Stimulated activated CD8-positive, alpha-beta memory T cell treated with anti-CD3 and anti-CD28 coated beads, Interleukin-4, amount 100 ng/mL, for 1 hour (primary cell): Measurements from ENCODE around the gene MPIG6B.

ENCODE experiments used
- DNase-seq, 2 donors: peaks; one replicate each; pipeline ENCODE4 v3.0.0-alpha.2; 2020; ENCODE audit warnings: low read depth in 2 of 2, low spot score in 1 of 2

MPIG6B gene

DNA sequence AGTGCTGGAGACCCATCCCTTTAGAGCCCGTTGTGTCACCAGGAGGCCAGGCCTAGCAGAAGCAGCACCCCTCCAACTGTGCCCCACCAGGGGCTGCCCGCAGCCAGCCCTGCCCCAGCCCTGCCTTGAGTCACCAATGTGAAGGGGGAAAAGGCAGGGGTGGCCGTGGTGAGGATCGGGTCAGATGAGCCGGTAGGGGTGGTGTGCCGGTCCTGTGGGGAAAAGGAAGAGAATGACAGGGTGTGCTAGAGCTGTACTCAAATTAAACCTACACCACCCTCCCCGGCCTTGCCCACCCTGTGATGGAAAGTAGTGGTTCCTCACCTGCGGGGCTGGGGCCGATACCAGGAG is 42.4 kb downstream of the MPIG6B start:
- no peak for DNase-seq

DNA sequence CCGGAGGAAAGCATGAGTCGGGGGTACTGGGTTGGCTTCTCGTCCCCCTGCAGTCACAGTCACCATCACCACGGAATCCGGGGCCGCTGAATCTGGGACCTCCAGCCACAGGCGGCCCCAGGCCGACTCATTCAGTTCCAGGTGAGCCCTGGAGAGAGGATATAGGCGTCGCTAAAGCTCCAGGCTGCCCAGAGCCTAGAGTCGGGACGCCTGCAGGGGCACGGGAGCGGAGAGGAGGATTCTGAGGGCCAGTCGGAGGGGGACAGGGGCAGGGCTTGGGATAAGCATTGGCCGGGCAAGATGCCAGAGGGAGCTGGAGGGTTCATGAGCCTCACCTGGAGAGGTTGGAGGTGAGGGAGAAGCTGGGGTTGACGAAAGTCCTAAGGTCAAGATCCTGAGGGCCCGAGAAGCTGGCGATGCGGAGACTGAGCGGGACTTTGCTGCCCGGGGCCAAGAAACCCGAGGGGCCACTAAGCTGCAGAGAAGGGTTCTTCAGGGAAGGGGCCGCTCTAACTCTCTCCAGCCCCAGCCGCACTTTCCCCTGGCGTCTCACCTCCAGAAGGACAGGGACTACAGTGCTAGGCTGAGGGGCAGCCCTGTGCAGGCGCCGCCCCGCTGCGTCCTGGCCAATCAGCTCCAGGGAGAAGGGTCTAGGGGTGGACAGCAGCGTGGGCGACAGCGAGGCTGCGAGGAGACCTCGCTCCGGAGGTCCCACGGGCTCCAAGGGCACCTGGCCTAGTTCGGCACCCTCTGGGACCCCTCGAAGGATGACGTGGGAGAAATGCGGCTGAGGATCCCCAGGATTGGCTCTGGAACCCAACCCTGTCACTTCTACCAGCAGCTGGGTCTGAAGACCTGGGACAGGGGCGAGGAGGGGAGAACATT is 43.0 kb downstream of the MPIG6B start:
- DNase-seq, result no peak

DNA sequence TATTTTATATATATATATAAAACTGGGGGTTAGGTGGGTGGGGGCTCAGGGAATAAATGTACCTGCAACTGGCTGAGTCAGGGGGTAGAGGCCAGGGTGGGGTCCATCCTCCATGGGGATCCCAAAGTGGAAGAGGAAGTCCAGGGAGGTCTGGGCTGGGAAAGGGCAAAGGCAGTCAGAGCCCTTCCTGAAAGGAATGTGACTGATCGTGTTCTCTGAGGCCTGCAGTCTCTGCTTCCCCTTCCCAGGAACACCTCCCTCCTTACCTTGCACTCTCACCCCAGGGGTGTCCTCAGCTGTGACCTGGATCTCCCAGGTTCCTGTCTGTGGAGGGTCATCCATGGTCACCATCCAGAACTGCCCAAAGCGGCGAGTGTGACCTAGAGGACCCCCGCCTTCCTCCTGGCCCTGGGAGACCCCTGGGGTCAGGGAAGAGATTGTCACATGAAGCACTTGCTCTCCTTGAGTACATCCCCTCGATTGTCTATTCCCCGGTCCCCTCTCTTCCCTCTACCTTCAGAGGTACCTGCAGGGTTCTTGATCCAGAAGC is 44.0 kb downstream of the MPIG6B start:
- DNase-seq, result no peak

DNA sequence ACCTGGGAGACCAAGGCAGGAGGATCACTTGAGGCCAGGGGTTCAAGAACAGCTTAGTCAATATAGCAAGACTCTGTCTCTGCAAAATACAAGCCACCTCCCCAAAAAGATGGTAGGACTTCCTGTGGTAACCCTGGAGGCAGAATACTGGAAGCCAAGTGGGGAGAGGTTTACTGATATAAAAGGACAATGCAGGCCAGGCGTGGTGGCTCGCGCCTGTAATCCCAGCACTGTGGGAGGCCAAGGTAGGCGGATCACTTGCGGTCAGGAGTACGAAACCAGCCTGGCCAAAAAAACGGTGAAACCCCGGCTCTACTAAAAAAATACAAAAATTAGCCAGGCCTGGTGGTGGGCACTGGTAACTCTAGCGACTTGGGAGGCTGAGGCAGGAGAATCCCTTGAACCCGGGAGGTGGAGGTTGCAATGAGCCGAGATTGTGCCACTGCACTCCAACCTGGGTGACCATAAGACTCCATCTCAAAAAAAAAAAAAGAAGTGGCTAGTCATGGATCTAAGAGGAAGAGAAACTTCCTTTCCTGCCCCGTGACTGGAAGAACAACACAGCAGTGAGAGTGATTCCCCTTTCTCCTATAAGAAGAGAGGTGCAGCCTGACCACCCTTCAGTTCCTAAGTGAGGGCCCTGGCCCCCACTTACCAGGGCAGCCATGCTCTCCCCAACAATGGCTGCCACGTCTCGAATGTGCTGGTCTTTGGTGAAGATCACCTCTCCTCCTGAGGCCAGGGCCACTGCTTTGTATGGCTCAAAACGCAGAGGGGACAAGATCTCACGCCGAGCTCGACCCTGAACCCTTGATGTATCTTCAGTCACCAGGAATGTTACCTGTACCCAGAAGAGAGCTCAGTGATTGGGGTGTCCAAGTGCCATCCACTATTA is 45.4 kb downstream of the MPIG6B start:
- no peak for DNase-seq

DNA sequence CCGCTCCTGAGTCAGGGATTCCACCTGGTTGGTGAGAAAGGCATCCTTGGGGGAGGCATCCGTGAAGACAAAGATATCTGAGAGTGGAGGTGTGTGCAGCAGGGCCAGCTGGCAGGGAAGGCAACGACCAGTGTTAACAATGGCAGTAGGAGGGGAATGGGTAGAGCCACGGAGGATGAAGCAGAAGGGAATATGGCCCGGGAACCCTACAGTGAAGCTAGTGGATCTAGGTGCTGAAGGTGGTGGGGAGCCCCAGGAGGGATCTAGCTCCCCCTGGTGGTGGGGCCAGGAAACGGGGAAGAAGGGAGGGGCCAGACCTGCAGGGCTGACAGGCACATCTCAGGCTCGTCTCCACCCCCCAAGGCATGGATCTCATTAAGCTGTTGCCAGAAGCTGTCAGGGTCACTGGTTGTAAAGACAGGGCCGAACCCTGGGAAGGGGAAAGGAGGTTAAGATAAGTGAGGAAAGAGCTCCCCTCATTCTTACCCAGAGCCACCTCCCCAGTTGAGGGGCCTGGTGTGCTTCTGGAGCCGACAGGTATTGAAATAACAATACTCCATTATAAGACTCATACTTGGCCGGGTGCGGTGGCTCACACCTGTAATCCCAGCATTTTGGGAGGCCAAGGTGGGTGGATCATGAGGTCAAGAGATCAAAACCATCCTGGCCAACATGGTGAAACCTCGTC is 46.7 kb downstream of the MPIG6B start:
- peak; percentile 57 to 67 for DNase-seq

DNA sequence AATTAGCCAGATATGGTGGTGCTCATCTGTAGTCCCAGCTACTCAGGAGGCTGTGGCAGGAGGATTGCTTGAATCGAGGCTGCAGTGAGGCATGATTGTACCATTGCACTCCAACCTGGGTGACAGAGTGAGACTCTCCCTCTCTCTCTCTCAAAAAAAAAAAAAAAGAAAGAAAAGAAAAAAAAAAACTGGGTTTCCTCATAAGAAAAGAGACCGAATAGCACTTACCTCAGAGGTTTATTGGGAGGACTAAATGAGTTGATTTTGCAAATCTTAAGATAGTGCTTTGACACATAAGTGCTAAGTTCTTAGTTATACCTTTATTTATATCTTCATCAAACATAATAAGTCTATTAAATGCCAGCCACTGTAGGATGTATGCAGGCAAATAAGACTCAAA is 47.7 kb downstream of the MPIG6B start:
- no peak for DNase-seq

DNA sequence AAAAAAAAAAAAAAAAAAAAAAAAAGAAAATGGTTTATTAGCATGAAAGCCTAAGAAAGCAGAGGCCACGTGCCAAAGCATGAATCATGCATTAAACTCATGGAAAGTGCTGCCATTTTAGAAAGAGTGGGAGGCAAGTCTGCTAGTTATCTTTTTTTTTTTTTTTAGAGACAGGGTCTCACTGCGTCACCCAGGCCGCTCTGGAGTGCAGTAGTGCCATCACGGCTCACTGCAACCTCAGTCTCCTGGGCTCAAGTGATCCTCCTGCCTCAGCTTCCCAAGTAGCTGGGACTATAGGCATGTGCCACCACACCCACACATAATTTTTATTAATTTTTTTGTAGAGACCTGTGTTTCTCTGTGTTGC is 48.8 kb downstream of the MPIG6B start:
- no peak for DNase-seq

DNA sequence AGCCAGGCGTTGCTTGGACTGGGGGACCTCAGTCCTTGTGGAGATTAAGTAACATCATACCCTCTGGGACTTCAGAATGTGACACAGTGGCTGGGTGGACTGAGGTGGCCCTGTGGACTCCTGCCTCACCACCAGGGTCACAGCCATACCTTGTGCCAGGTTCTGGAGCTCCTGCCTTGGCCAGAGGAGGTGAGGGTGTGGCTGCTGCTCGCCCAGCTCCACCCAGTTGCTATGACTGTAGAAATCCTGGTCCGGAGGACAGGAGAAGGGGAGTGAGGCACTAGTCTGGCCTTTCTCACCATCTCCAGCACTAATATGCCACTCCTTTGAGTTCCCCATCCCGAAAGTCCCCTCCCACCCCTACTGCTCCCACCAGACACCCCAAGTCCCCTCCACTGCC is 52.0 kb downstream of the MPIG6B start:
- no peak for DNase-seq

DNA sequence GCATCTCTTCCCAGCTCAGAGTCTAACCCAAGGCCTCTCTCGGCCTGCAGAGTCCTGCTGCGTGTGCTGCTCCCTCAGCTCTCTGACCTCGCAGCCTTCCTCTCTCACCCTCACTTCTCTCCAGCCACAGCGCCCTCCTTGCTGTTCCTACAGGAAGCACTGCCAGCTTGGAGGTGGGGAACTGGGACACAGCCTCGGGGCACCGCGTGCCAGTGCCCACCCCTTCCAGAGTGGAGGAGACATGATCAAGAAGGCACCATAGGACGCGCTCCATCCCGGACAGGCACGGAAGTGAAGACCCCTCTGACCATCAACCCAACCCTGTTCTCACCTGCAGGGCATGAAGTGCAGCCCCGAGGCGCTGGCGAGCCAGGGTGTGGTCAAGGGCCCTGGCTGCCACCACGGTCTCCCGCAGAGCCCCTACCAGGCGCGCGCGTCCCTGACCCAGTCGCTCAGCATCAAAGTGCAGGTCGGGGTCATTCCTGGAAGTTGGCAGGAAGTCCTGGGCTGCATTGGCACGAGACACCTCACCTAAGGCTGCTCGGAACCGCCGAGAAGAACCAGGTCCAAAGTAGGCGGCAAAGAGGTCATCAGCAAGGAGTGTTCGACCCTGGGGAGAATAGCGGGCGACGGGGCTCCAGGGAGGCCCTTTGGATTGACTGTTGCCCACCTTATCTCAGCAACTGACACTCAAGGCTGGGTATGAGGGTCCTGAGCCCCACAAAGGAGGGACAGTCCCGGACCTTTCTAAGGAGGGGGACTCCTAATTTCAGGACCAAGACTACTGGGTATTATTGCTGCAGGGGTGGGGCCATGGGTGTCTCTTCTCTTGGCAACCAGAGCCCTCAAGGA is 52.7 kb downstream of the MPIG6B start:
- DNase-seq, result no peak
